Measurements from ENCODE around the gene AP3S1. TPM values are rescaled to one million over a fixed set of nuclear protein-coding genes. Genes with fewer than 3 reads are reported as not detected.

Gene AP3S1
- total and polyA plus RNA-seq, 2 of the 13 experiments (the other 11 are each of a cell fraction or from before 2014, with no cell fraction given), result 50.5 to 85.9 TPM

DNA sequence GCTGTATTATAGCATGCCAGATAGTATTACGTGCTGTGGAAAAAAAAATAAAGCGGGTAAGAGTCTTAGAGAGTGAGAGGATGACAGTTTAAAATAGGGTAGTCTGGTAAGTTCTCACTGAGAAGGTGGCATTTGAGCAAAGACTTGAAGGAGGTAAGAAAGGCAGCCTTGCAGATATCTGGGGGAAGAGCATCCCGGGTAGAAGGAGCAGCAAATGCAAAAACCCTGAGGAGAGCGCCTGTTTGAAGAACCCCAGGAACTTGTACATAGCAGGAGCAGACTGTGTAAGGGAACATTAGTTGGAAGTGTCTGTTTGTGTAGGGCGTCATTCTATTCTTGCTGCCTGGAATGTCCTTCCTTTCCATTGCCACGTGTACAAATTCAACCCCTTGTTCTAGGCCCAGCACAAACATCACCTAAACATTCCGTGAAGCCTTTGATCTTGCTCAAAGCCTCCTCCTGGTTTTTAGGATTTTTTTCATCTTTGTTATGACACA, 2.6 kb downstream of the AP3S1 start (continued):
- TF ChIP-seq, protein P1, sequence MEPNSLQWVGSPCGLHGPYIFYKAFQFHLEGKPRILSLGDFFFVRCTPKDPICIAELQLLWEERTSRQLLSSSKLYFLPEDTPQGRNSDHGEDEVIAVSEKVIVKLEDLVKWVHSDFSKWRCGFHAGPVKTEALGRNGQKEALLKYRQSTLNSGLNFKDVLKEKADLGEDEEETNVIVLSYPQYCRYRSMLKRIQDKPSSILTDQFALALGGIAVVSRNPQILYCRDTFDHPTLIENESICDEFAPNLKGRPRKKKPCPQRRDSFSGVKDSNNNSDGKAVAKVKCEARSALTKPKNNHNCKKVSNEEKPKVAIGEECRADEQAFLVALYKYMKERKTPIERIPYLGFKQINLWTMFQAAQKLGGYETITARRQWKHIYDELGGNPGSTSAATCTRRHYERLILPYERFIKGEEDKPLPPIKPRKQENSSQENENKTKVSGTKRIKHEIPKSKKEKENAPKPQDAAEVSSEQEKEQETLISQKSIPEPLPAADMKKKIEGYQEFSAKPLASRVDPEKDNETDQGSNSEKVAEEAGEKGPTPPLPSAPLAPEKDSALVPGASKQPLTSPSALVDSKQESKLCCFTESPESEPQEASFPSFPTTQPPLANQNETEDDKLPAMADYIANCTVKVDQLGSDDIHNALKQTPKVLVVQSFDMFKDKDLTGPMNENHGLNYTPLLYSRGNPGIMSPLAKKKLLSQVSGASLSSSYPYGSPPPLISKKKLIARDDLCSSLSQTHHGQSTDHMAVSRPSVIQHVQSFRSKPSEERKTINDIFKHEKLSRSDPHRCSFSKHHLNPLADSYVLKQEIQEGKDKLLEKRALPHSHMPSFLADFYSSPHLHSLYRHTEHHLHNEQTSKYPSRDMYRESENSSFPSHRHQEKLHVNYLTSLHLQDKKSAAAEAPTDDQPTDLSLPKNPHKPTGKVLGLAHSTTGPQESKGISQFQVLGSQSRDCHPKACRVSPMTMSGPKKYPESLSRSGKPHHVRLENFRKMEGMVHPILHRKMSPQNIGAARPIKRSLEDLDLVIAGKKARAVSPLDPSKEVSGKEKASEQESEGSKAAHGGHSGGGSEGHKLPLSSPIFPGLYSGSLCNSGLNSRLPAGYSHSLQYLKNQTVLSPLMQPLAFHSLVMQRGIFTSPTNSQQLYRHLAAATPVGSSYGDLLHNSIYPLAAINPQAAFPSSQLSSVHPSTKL (CRISPR knock-in tag; IDR thresholded peaks at IDR 0.05), result peak; percentile 89
- TF ChIP-seq RNF2 (conservative IDR thresholded peaks at IDR 0.05; ENCODE audit: low read depth) (no peak), HDAC2 (CRISPR knock-in tag; IDR thresholded peaks at IDR 0.05) (peak; percentile 51; the same call in 1 of the 2 replicates), AHR (CRISPR knock-in tag; IDR thresholded peaks at IDR 0.05) (no peak), FOXA1 (IDR thresholded peaks at IDR 0.05) (no peak), FOXA1 (CRISPR knock-in tag; IDR thresholded peaks at IDR 0.05) (peak; percentile 25; the same call in 1 of the 2 replicates), GATAD2A (CRISPR knock-in tag; IDR thresholded peaks at IDR 0.05) (peak; percentile 59; the same call in 1 of the 2 replicates), HDAC1 (CRISPR knock-in tag; IDR thresholded peaks at IDR 0.05) (no peak), FOXK1 (CRISPR knock-in tag; IDR thresholded peaks at IDR 0.05; ENCODE audit: borderline replicate concordance, low read depth) (peak; percentile 34; the same call in 1 of the 2 replicates), ZFP36L2 (CRISPR knock-in tag; IDR thresholded peaks at IDR 0.05) (no peak), ZMYM4 (CRISPR knock-in tag; IDR thresholded peaks at IDR 0.05) (0 out of 2 replicates have a peak, but pooled peaks have one; percentile 33), HNF4A (CRISPR knock-in tag; IDR thresholded peaks at IDR 0.05) (0 out of 2 replicates have a peak, but pooled peaks have one; percentile 20), U2AF2 (IDR thresholded peaks at IDR 0.05; ENCODE audit: low read depth, low read length) (no peak), MEF2D (CRISPR knock-in tag; IDR thresholded peaks at IDR 0.05) (peak; percentile 54; the same call in 1 of the 2 replicates), EP300 (IDR thresholded peaks at IDR 0.05; ENCODE audit: low read depth in 2 of 2, low read length in 2 of 2) (peak in 1 of 2 experiments; percentile 43; a peak in 1 of 4 replicates), EP300 (CRISPR knock-in tag; IDR thresholded peaks at IDR 0.05; ENCODE audit: borderline replicate concordance) (peak; percentile 22; the same call in 1 of the 2 replicates), HOXD1 (CRISPR knock-in tag; IDR thresholded peaks at IDR 0.05) (no peak), FOXA3 (CRISPR knock-in tag; IDR thresholded peaks at IDR 0.05) (0 out of 2 replicates have a peak, but pooled peaks have one; percentile 48), SMYD3 (CRISPR knock-in tag; IDR thresholded peaks at IDR 0.05) (no peak), SOX6 (IDR thresholded peaks at IDR 0.05) (no peak), SOX6 (CRISPR knock-in tag; IDR thresholded peaks at IDR 0.05) (peak; percentile 87)
- TF ChIP-seq, protein P2, sequence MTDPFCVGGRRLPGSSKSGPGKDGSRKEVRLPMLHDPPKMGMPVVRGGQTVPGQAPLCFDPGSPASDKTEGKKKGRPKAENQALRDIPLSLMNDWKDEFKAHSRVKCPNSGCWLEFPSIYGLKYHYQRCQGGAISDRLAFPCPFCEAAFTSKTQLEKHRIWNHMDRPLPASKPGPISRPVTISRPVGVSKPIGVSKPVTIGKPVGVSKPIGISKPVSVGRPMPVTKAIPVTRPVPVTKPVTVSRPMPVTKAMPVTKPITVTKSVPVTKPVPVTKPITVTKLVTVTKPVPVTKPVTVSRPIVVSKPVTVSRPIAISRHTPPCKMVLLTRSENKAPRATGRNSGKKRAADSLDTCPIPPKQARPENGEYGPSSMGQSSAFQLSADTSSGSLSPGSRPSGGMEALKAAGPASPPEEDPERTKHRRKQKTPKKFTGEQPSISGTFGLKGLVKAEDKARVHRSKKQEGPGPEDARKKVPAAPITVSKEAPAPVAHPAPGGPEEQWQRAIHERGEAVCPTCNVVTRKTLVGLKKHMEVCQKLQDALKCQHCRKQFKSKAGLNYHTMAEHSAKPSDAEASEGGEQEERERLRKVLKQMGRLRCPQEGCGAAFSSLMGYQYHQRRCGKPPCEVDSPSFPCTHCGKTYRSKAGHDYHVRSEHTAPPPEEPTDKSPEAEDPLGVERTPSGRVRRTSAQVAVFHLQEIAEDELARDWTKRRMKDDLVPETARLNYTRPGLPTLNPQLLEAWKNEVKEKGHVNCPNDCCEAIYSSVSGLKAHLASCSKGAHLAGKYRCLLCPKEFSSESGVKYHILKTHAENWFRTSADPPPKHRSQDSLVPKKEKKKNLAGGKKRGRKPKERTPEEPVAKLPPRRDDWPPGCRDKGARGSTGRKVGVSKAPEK (CRISPR knock-in tag; IDR thresholded peaks at IDR 0.05; ENCODE audit: borderline replicate concordance), result 0 out of 2 replicates have a peak, but pooled peaks have one; percentile 32
- TF ChIP-seq, protein P3, sequence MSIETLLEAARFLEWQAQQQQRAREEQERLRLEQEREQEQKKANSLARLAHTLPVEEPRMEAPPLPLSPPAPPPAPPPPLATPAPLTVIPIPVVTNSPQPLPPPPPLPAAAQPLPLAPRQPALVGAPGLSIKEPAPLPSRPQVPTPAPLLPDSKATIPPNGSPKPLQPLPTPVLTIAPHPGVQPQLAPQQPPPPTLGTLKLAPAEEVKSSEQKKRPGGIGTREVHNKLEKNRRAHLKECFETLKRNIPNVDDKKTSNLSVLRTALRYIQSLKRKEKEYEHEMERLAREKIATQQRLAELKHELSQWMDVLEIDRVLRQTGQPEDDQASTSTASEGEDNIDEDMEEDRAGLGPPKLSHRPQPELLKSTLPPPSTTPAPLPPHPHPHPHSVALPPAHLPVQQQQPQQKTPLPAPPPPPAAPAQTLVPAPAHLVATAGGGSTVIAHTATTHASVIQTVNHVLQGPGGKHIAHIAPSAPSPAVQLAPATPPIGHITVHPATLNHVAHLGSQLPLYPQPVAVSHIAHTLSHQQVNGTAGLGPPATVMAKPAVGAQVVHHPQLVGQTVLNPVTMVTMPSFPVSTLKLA (IDR thresholded peaks at IDR 0.05), result peak; percentile 31; the same call in 1 of the 2 replicates
- TF ChIP-seq, protein P4, sequence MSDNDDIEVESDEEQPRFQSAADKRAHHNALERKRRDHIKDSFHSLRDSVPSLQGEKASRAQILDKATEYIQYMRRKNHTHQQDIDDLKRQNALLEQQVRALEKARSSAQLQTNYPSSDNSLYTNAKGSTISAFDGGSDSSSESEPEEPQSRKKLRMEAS (IDR thresholded peaks at IDR 0.05), result peak; percentile 81

All from HepG2 (cell line).